Prostate gland (tissue), 2 donors: ENCODE data around the gene BSPRY.

Experiments used
- POLR2AphosphoS5 ChIP-seq: sonication (generic); formaldehyde crosslinking; IDR thresholded peaks from one replicate; pipeline ENCODE4 v1.6.1; 2017; ENCODE audit warnings: antibody characterized with exemption
- TF ChIP-seq, protein P1 (sequence below), 4 experiments: fragments of 200-600 bp in 2 of 4; fragments of 450-650 bp in 2 of 4; sonication (generic) in 2 of 4; IDR thresholded peaks; 1 replicate in 3 of 4; 2 replicates in 1 of 4; pipeline ENCODE4 v1.5.1; 2016 to 2019; ENCODE audit warnings: antibody characterized with exemption in 4 of 4, mild to moderate bottlenecking in 2 of 4, moderate library complexity in 2 of 4

DNA sequence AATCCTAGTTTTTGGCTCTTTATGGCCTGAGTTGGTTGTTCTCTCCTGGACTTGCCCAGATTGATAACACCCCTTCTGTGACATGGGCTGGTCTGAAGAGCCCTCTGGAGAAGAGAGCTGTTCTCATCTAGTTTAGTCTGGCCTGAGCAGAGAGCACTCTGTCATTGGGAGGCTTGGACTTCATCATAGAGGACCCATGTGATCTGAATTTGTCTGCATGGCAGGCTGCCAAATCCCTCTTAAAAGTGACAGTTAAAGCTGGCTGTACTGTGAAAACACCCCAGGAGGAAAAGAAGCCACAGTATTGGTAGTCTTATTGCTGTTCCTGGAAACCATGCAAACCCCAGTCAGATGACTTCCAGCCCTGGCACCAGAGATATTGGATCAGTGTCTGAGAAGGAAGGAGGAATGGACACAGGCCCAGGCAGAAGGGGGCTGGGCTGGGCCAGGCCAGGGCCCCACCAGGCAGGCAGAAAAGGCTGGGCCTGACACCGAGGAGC, 5.6 kb upstream of the BSPRY start:
- TF ChIP-seq, protein P1, sequence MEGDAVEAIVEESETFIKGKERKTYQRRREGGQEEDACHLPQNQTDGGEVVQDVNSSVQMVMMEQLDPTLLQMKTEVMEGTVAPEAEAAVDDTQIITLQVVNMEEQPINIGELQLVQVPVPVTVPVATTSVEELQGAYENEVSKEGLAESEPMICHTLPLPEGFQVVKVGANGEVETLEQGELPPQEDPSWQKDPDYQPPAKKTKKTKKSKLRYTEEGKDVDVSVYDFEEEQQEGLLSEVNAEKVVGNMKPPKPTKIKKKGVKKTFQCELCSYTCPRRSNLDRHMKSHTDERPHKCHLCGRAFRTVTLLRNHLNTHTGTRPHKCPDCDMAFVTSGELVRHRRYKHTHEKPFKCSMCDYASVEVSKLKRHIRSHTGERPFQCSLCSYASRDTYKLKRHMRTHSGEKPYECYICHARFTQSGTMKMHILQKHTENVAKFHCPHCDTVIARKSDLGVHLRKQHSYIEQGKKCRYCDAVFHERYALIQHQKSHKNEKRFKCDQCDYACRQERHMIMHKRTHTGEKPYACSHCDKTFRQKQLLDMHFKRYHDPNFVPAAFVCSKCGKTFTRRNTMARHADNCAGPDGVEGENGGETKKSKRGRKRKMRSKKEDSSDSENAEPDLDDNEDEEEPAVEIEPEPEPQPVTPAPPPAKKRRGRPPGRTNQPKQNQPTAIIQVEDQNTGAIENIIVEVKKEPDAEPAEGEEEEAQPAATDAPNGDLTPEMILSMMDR (IDR thresholded peaks at IDR 0.05): no peak
- peak; percentile 87 for TF ChIP-seq POLR2AphosphoS5
